HepG2 (cell line): ENCODE data around the gene DNAJC8. TPM values are rescaled to one million over a fixed set of nuclear protein-coding genes. Genes with fewer than 3 reads are reported as not detected.

Experiments
- BCL3 ChIP-seq: sonication (generic); formaldehyde crosslinking; IDR thresholded peaks from 2 replicates; pipeline ENCODE4 v1.5.1; 2020; ENCODE audit warnings: mild to moderate bottlenecking, missing genetic modification reagents, moderate library complexity
- CAMTA2 ChIP-seq: sonication (generic); formaldehyde crosslinking; IDR thresholded peaks from 2 replicates; pipeline ENCODE4 v1.4.0; 2020; ENCODE audit warnings: mild to moderate bottlenecking, missing genetic modification reagents, borderline replicate concordance
- CREB3 ChIP-seq: sonication (generic); formaldehyde crosslinking; IDR thresholded peaks from 2 replicates; pipeline ENCODE4 v1.5.0; 2020; ENCODE audit warnings: missing genetic modification reagents
- GZF1 ChIP-seq: sonication (generic); formaldehyde crosslinking; IDR thresholded peaks from 2 replicates; pipeline ENCODE4 v1.5.1; 2020; ENCODE audit warnings: mild to moderate bottlenecking, missing genetic modification reagents
- KDM2A ChIP-seq: sonication (generic); formaldehyde crosslinking; IDR thresholded peaks from 2 replicates; pipeline ENCODE4 v1.4.0; 2020; ENCODE audit warnings: low read depth, missing genetic modification reagents, borderline replicate concordance
- MLXIP ChIP-seq: sonication (generic); formaldehyde crosslinking; IDR thresholded peaks from 2 replicates; pipeline ENCODE4 v1.9.0; 2021; ENCODE audit warnings: missing genetic modification reagents, borderline replicate concordance
- NCOA5 ChIP-seq: sonication (generic); formaldehyde crosslinking; IDR thresholded peaks from 2 replicates; pipeline ENCODE4 v1.4.0; 2020; ENCODE audit warnings: missing genetic modification reagents
- NFYC ChIP-seq: IDR thresholded peaks from 2 replicates; pipeline ENCODE4 v1.6.1; 2016; ENCODE audit warnings: missing genetic modification reagents, missing compliant biosample characterization
- NR2C2 ChIP-seq: sonication (generic); formaldehyde crosslinking; IDR thresholded peaks from 2 replicates; pipeline ENCODE4 v1.4.0; 2020; ENCODE audit warnings: missing genetic modification reagents, mild to moderate bottlenecking, moderate library complexity, borderline replicate concordance
- RAD51 ChIP-seq: fragments of 450-650 bp; IDR thresholded peaks from 2 replicates; pipeline ENCODE4 v1.6.1; 2016; ENCODE audit warnings: borderline replicate concordance
- RCOR2 ChIP-seq: IDR thresholded peaks from 2 replicates; pipeline ENCODE4 v1.6.1; 2016; ENCODE audit warnings: missing biosample characterization, missing genetic modification reagents
- SALL2 ChIP-seq: sonication (generic); formaldehyde crosslinking; IDR thresholded peaks from 2 replicates; pipeline ENCODE4 v1.8.1; 2023; ENCODE audit warnings: mild to moderate bottlenecking, missing genetic modification reagents, inconsistent platforms
- SOX5 ChIP-seq: IDR thresholded peaks from 2 replicates; pipeline ENCODE4 v1.6.1; 2016; ENCODE audit warnings: borderline replicate concordance
- TFE3 ChIP-seq: IDR thresholded peaks from 2 replicates; pipeline ENCODE4 v1.6.1; 2016
- ZBTB4 ChIP-seq: sonication (generic); formaldehyde crosslinking; IDR thresholded peaks from 2 replicates; pipeline ENCODE4 v1.4.0; 2020; ENCODE audit warnings: missing genetic modification reagents, mild to moderate bottlenecking, borderline replicate concordance
- ZMYM4 ChIP-seq: sonication (generic); formaldehyde crosslinking; IDR thresholded peaks from 2 replicates; pipeline ENCODE4 v1.8.1; 2023; ENCODE audit warnings: mild to moderate bottlenecking, missing genetic modification reagents
- ZNF414 ChIP-seq: sonication (generic); formaldehyde crosslinking; IDR thresholded peaks from 2 replicates; pipeline ENCODE4 v1.5.0; 2020; ENCODE audit warnings: missing genetic modification reagents
- ZNF678 ChIP-seq: sonication (generic); formaldehyde crosslinking; IDR thresholded peaks from 2 replicates; pipeline ENCODE4 v1.4.0; 2020; ENCODE audit warnings: mild to moderate bottlenecking, missing genetic modification reagents
- polyA plus RNA-seq, 8 experiments: library from polyadenylated mRNA; depleted of rRNA in 3 of 8; stranded (reverse) in 7 of 8; unstranded in 1 of 8; fragments of >200 nt; fragmentation: Illumina TruSeq in 4 of 8; extraction: Trizol in 4 of 8; gene quantifications; 2 replicates each; pipeline versions ENCODE4 v1.2.1 to v1.2.3, GENCODE V29; 2011 to 2016; ENCODE audit warnings: low read depth in 4 of 8, missing spikeins in 1 of 8, mixed read lengths in 1 of 8; ENCODE audit not compliant: insufficient read depth in 1 of 8
- total RNA-seq, 5 experiments: library from RNA; depleted of rRNA; stranded (reverse); fragments of >200 nt; fragmentation: Illumina TruSeq; extraction: Trizol; gene quantifications; 2 replicates each; pipeline ENCODE4 v1.2.3, GENCODE V29; 2016; ENCODE audit warnings: low read depth in 1 of 5

The DNAJC8 gene
- total and polyA plus RNA-seq, 2 of the 13 experiments (the other 11 are each of a cell fraction or from before 2014, with no cell fraction given), result 54.5 to 126 TPM

DNA sequence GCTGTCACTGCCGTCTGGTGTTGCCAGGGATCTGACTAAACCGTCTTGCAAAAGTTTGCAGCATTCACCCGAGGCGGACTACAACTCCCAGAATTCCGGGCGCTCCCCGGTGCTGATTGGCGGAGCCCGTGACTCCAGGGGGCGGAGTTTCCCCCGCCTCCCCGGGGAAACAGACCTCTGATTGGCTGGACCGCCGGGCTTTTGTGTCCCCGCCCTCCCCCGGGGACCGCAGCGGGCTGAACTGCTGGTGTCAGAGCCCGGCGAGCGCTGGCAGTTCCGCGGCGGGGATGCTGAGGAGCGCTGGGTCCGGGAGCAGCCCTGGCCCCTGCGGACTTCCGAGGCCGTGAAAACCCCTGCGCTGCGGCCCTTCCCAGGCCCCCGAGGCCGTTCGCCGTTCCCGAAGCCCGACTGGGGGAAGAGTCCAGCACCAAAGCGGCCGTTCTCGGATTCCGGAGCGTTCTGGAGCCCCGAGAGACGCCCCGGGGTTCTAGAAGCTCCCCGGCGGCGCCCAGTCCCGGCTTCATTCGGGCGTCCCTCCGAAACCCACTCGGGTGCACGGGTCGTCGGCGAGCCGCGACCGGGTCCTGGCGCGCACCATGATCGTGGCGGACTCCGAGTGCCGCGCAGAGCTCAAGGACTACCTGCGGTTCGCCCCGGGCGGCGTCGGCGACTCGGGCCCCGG, 26.6 kb upstream of the DNAJC8 start, which contains the start of gene SESN2 (continued):
- TF ChIP-seq ZBTB4 (CRISPR knock-in tag), result peak; percentile 45; the same call in 1 of the 2 replicates
- peak; percentile 70; the same call in 1 of the 2 replicates for TF ChIP-seq BCL3 (CRISPR knock-in tag)
- 0 out of 2 replicates have a peak, but pooled peaks have one; percentile 75 for TF ChIP-seq CAMTA2 (CRISPR knock-in tag)
- TF ChIP-seq ZNF414, result peak; percentile 66; the same call in 1 of the 2 replicates
- TF ChIP-seq TFE3 (CRISPR knock-in tag), result peak; percentile 19; the same call in 1 of the 2 replicates
- peak; percentile 57; the same call in 1 of the 2 replicates for TF ChIP-seq MLXIP (CRISPR knock-in tag)
- TF ChIP-seq KDM2A, result no peak; the same call in 1 of the 2 replicates
- TF ChIP-seq NR2C2 (CRISPR knock-in tag), result peak; percentile 72; the same call in 1 of the 2 replicates
- TF ChIP-seq SALL2, result peak; percentile 77; the same call in 1 of the 2 replicates
- 0 out of 2 replicates have a peak, but pooled peaks have one; percentile 31 for TF ChIP-seq CREB3 (CRISPR knock-in tag)
- TF ChIP-seq ZNF678 (CRISPR knock-in tag), result no peak
- no peak for TF ChIP-seq RCOR2 (CRISPR knock-in tag)
- TF ChIP-seq GZF1 (CRISPR knock-in tag), result no peak
- peak; percentile 91 for TF ChIP-seq NFYC (CRISPR knock-in tag)
- peak; percentile 26; the same call in 1 of the 2 replicates for TF ChIP-seq SOX5 (CRISPR knock-in tag)
- TF ChIP-seq RAD51, result no peak
- no peak for TF ChIP-seq NCOA5 (CRISPR knock-in tag)
- no peak for TF ChIP-seq ZMYM4 (CRISPR knock-in tag)
